ENCODE data around the gene FRS3. TPM values are rescaled to one million over a fixed set of nuclear protein-coding genes. Genes with fewer than 3 reads are reported as not detected.

The FRS3 gene
- total and polyA plus RNA-seq, 2 of the 13 experiments (the other 11 are each of a cell fraction or from before 2014, with no cell fraction given): 3.0 to 7.4 TPM

GRCh38 chr6:41723530-41724227 lies 56.0 kb downstream of the FRS3 start (continued):
- peak; percentile 45; the same call in 1 of the 2 replicates for TF ChIP-seq ZNF609 (CRISPR knock-in tag; IDR thresholded peaks at IDR 0.05; ENCODE audit: borderline replicate concordance)
- no peak for TF ChIP-seq ZNF724P (CRISPR knock-in tag; IDR thresholded peaks at IDR 0.05; ENCODE audit: borderline replicate concordance)
- TF ChIP-seq PRDM4 (CRISPR knock-in tag; IDR thresholded peaks at IDR 0.05; ENCODE audit: borderline replicate concordance): no peak
- TF ChIP-seq ARID2 (CRISPR knock-in tag; IDR thresholded peaks at IDR 0.05; ENCODE audit: borderline replicate concordance): no peak
- TF ChIP-seq ZBTB39 (CRISPR knock-in tag; IDR thresholded peaks at IDR 0.05): 0 out of 2 replicates have a peak, but pooled peaks have one; percentile 49
- TF ChIP-seq HNRNPK (IDR thresholded peaks at IDR 0.05; ENCODE audit: low read depth, low read length, poor library complexity, severe bottlenecking): no peak
- TF ChIP-seq TCF7L2 (IDR thresholded peaks at IDR 0.05; ENCODE audit: low read depth, low read length): no peak
- no peak for TF ChIP-seq ZNF335 (CRISPR knock-in tag; IDR thresholded peaks at IDR 0.05)
- TF ChIP-seq ZBTB25 (CRISPR knock-in tag; IDR thresholded peaks at IDR 0.05): no peak
- TF ChIP-seq ZNF10 (CRISPR knock-in tag; IDR thresholded peaks at IDR 0.05; ENCODE audit: borderline replicate concordance, low read depth): no peak
- peak; percentile 22 for TF ChIP-seq DBP (CRISPR knock-in tag; IDR thresholded peaks at IDR 0.05; ENCODE audit: not compliant biosample characterization)
- no peak for TF ChIP-seq PLRG1 (conservative IDR thresholded peaks at IDR 0.05)
- no peak for TF ChIP-seq RBM22 (optimal IDR thresholded peaks at IDR 0.05; ENCODE audit: low read length)
- TF ChIP-seq ZNF354B (CRISPR knock-in tag; IDR thresholded peaks at IDR 0.05): no peak
- TF ChIP-seq ZBTB21 (CRISPR knock-in tag; IDR thresholded peaks at IDR 0.05): no peak
